Left lung (tissue), 10 donors: ENCODE results near the gene PIP4K2A. TPM values are rescaled to one million over a fixed set of nuclear protein-coding genes. Genes with fewer than 3 reads are reported as not detected.

Experiments used
- ATAC-seq: fragments of 200-7000 bp; cut with Tn5 transposase; one replicate; pipeline ENCODE4 v1.9.1; 2020; ENCODE audit warnings: moderate library complexity
- DNase-seq, 4 donors: peaks; one replicate each; pipeline ENCODE4 v3.0.0-alpha.2; 2013 to 2020
- H3K27ac ChIP-seq, 2 donors: fragments of 200-600 bp; sonication (generic) in 1 of 2; one replicate each; pipeline versions ENCODE4 v1.5.0 to v1.8.0; 2020 to 2021
- H3K27me3 ChIP-seq, 2 donors: fragments of 200-600 bp; sonication (generic) in 1 of 2; one replicate each; pipeline versions ENCODE4 v1.5.0 to v1.8.0; 2020 to 2021
- H3K36me3 ChIP-seq, 2 donors: fragments of 200-600 bp; sonication (generic) in 1 of 2; one replicate each; pipeline versions ENCODE4 v1.5.0 to v1.8.0; 2020 to 2021
- H3K4me1 ChIP-seq, 2 donors: fragments of 200-600 bp; one replicate each; pipeline ENCODE4 v1.8.0; 2021
- H3K4me3 ChIP-seq, 2 donors: fragments of 200-600 bp; sonication (generic) in 1 of 2; one replicate each; pipeline versions ENCODE4 v1.5.0 to v1.8.0; 2020 to 2021; ENCODE audit warnings: mild to moderate bottlenecking in 1 of 2
- H3K9me3 ChIP-seq, 2 donors: fragments of 200-600 bp; sonication (generic) in 1 of 2; one replicate each; pipeline versions ENCODE4 v1.5.0 to v1.8.0; 2020 to 2021
- CTCF ChIP-seq, 2 donors: fragments of 200-600 bp; sonication (generic) in 1 of 2; IDR thresholded peaks; one replicate each; pipeline versions ENCODE4 v1.5.0 to v1.8.0; 2021; ENCODE audit warnings: antibody characterized with exemption in 2 of 2
- intact Hi-C, 2 donors: fragments of 100-400 bp; cut with DNase I; formaldehyde crosslinking; loops; one replicate each; pipeline versions ENCODE4 v1.11.2 to v1.14.2; 2022
- polyA plus RNA-seq, 6 donors: library from polyadenylated mRNA; unstranded; fragments of 120-200 nt; gene quantifications; one replicate each; pipeline ENCODE4 v1.2.1, GENCODE V29; 2013; ENCODE audit not compliant: insufficient read length in 6 of 6
- total RNA-seq, 2 donors: library from RNA; stranded (reverse); fragmentation: NEBNext Ultra II Directional; extraction: Animal tissue kit (Norgen Biotek cat#: 25700); gene quantifications; one replicate each; pipeline ENCODE4 v1.2.1, GENCODE V29; 2021
- donor health status: DM: no; HTN: yes; CAD: no.
- donor health status: DM: no; HTN: no; CAD: no.

Gene PIP4K2A
- total and polyA plus RNA-seq, 8 donors = 24.9 to 53.8 (median 29.5) TPM

GRCh38 chr10:22564060-22564459 lies 150.3 kb downstream of the PIP4K2A start:
- TF ChIP-seq CTCF (IDR thresholded peaks at IDR 0.05) = no peak
- H3K9me3 ChIP-seq = no peaks in the 10 kb centered on the region
- H3K27me3 ChIP-seq = no peaks in the 10 kb centered on the region
- H3K4me1 ChIP-seq = peaks cover 0 to 3% of the 10 kb centered on the region in 2 donors
- H3K36me3 ChIP-seq = peaks cover 0 to 50% of the 10 kb centered on the region in 2 donors
- no peak overlapping the region for H3K4me3 ChIP-seq
- intact Hi-C loops = loop anchor here in 1 of 2 donors (10.0 kb wide), 1 partner anchor 421 kb away; no protein-coding TSS in a partner anchor
- H3K27ac ChIP-seq = no peak overlapping the region
- no peak for DNase-seq
- no peak for ATAC-seq

- no peak for ATAC-seq
Observed at GRCh38 chr10:22561909-22562308, 152.5 kb downstream of the PIP4K2A start.

GRCh38 chr10:22560913-22561239 lies 153.5 kb downstream of the PIP4K2A start:
- Histone ChIP-seq H3K4me1 (no peaks in the 10 kb centered on the region), H3K4me3 (no peak overlapping the region), H3K36me3 (peaks cover 0 to 27% of the 10 kb centered on the region in 2 donors), H3K27ac (no peak overlapping the region), H3K9me3 (no peaks in the 10 kb centered on the region), H3K27me3 (no peaks in the 10 kb centered on the region)
- ATAC-seq (no peak), DNase-seq (no peak)
- TF ChIP-seq CTCF (IDR thresholded peaks at IDR 0.05) = no peak
- intact Hi-C loops = loop anchor here in 1 of 2 donors (10.0 kb wide), 1 partner anchor 424 kb away; no protein-coding TSS in a partner anchor

More at GRCh38 chr10:22561909-22562308, 152.5 kb downstream of the PIP4K2A start:
- H3K27me3 ChIP-seq = no peaks in the 10 kb centered on the region
- intact Hi-C loops = loop anchor here in 1 of 2 donors (10.0 kb wide), 1 partner anchor 423 kb away; no protein-coding TSS in a partner anchor
- H3K4me1 ChIP-seq = no peaks in the 10 kb centered on the region
- no peak for DNase-seq
- no peak for TF ChIP-seq CTCF (IDR thresholded peaks at IDR 0.05)
- H3K9me3 ChIP-seq = no peaks in the 10 kb centered on the region
- H3K36me3 ChIP-seq = peaks cover 0 to 36% of the 10 kb centered on the region in 2 donors
- no peak overlapping the region for H3K4me3 ChIP-seq
- no peak overlapping the region for H3K27ac ChIP-seq

GRCh38 chr10:22560096-22560912 lies 154.1 kb downstream of the PIP4K2A start:
- intact Hi-C loops = loop anchor here in 1 of 2 donors (10.0 kb wide), 1 partner anchor 424 kb away; no protein-coding TSS in a partner anchor
- H3K9me3 ChIP-seq = no peaks in the 10 kb centered on the region
- DNase-seq (no peak), ATAC-seq (no peak)
- no peak for TF ChIP-seq CTCF (IDR thresholded peaks at IDR 0.05)
- H3K4me3 ChIP-seq = no peak overlapping the region
- H3K27ac ChIP-seq = no peak overlapping the region
- H3K4me1 ChIP-seq = no peaks in the 10 kb centered on the region
- peaks cover 0 to 27% of the 10 kb centered on the region in 2 donors for H3K36me3 ChIP-seq
- no peaks in the 10 kb centered on the region for H3K27me3 ChIP-seq

- DNase-seq (no peak), ATAC-seq (no peak)
- TF ChIP-seq CTCF (IDR thresholded peaks at IDR 0.05) = no peak
- Histone ChIP-seq H3K4me3 (no peak overlapping the region), H3K27me3 (no peaks in the 10 kb centered on the region), H3K9me3 (no peaks in the 10 kb centered on the region), H3K4me1 (no peaks in the 10 kb centered on the region), H3K36me3 (peaks cover 0 to 25% of the 10 kb centered on the region in 2 donors), H3K27ac (no peak overlapping the region)
- intact Hi-C loops = no loop called here
Observed at GRCh38 chr10:22557321-22557720, 157.1 kb downstream of the PIP4K2A start.
